Bronchial epithelial cell (primary cell): ENCODE data around the gene ZNF697. TPM values are rescaled to one million over a fixed set of nuclear protein-coding genes. Genes with fewer than 3 reads are reported as not detected.

Experiments used
- DNase-seq: peaks from one replicate; pipeline ENCODE4 v3.0.0-alpha.2; 2010; ENCODE audit warnings: low read depth
- FAIRE-seq: peaks from 2 replicates; lab custom pipeline; 2011; peaks lifted over from hg19 to GRCh38; lab: Jason Lieb, UNC
- H3K27me3 ChIP-seq: 2 replicates; pipeline ENCODE4 v1.5.1; 2011; ENCODE audit warnings: low read length; ENCODE audit not compliant: control insufficient read depth, insufficient read depth
- H3K36me3 ChIP-seq: 2 replicates; pipeline ENCODE4 v1.5.1; 2011; ENCODE audit warnings: low read length; ENCODE audit not compliant: control insufficient read depth, insufficient read depth
- H3K4me3 ChIP-seq: 2 replicates; pipeline ENCODE4 v1.5.1; 2011; ENCODE audit warnings: mild to moderate bottlenecking, low read depth, low read length, control low read depth
- total RNA-seq: library from RNA; depleted of rRNA; stranded (reverse); fragments of >200 nt; gene quantifications from 2 replicates; pipeline ENCODE4 v1.2.1, GENCODE V29; 2014
- TF ChIP-seq, protein P1 (sequence below): IDR thresholded peaks from 2 replicates; pipeline ENCODE4 v1.5.1; 2011; ENCODE audit warnings: mild to moderate bottlenecking, moderate library complexity, low read length, control low read depth, inconsistent platforms; ENCODE audit not compliant: insufficient read depth, severe bottlenecking

Gene ZNF697
- total RNA-seq, 1 donor from 2014 or later, result 5.5 TPM

GRCh38 chr1:119602169-119602568 lies 45.9 kb downstream of the ZNF697 start:
- TF ChIP-seq, protein P1, sequence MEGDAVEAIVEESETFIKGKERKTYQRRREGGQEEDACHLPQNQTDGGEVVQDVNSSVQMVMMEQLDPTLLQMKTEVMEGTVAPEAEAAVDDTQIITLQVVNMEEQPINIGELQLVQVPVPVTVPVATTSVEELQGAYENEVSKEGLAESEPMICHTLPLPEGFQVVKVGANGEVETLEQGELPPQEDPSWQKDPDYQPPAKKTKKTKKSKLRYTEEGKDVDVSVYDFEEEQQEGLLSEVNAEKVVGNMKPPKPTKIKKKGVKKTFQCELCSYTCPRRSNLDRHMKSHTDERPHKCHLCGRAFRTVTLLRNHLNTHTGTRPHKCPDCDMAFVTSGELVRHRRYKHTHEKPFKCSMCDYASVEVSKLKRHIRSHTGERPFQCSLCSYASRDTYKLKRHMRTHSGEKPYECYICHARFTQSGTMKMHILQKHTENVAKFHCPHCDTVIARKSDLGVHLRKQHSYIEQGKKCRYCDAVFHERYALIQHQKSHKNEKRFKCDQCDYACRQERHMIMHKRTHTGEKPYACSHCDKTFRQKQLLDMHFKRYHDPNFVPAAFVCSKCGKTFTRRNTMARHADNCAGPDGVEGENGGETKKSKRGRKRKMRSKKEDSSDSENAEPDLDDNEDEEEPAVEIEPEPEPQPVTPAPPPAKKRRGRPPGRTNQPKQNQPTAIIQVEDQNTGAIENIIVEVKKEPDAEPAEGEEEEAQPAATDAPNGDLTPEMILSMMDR, result no peak
- no peaks in the 10 kb centered on the region for H3K36me3 ChIP-seq
- no peaks in the 10 kb centered on the region for H3K27me3 ChIP-seq
- DNase-seq, result no peak
- no peak for FAIRE-seq
- no peak overlapping the region for H3K4me3 ChIP-seq

GRCh38 chr1:119600976-119601375 lies 47.1 kb downstream of the ZNF697 start:
- H3K36me3 ChIP-seq, result no peaks in the 10 kb centered on the region
- FAIRE-seq (no peak), DNase-seq (no peak)
- H3K4me3 ChIP-seq, result no peak overlapping the region
- H3K27me3 ChIP-seq, result no peaks in the 10 kb centered on the region
- TF ChIP-seq, protein P1, result no peak

- TF ChIP-seq, protein P1, result no peak
- Histone ChIP-seq H3K36me3 (no peaks in the 10 kb centered on the region), H3K27me3 (no peaks in the 10 kb centered on the region), H3K4me3 (no peak overlapping the region)
- no peak for FAIRE-seq
- no peak for DNase-seq
Observed at GRCh38 chr1:119600561-119600960, 47.5 kb downstream of the ZNF697 start.

- H3K4me3 ChIP-seq, result no peak overlapping the region
- no peaks in the 10 kb centered on the region for H3K27me3 ChIP-seq
- no peaks in the 10 kb centered on the region for H3K36me3 ChIP-seq
- DNase-seq (no peak), FAIRE-seq (no peak)
- TF ChIP-seq, protein P1, result no peak
Observed at GRCh38 chr1:119595606-119596005, 52.5 kb downstream of the ZNF697 start.

GRCh38 chr1:119595168-119595567 lies 52.9 kb downstream of the ZNF697 start:
- no peak for FAIRE-seq
- Histone ChIP-seq H3K27me3 (no peaks in the 10 kb centered on the region), H3K36me3 (no peaks in the 10 kb centered on the region), H3K4me3 (no peak overlapping the region)
- TF ChIP-seq, protein P1, result no peak
- no peak for DNase-seq

- Histone ChIP-seq H3K36me3 (no peaks in the 10 kb centered on the region), H3K4me3 (no peak overlapping the region), H3K27me3 (no peaks in the 10 kb centered on the region)
- DNase-seq (peak; percentile 63), FAIRE-seq (no peak)
- TF ChIP-seq, protein P1, result no peak
Observed at GRCh38 chr1:119594376-119594775, 53.7 kb downstream of the ZNF697 start.
